Activated gamma-delta T cell treated with Interleukin-2 at 50 U/mL for 16 hours (primary cell): ENCODE data around the gene C15orf39.
"Not testable (repeated sequence)": the region's sequence is repeated elsewhere in the genome, so short reads cannot be mapped to it uniquely, and the experiment has no call there.

Source experiments
- DNase-seq: peaks from one replicate; pipeline ENCODE4 v3.0.0-alpha.2; 2020

C15orf39 gene

GRCh38 chr15:75232826-75233503, 31.3 kb downstream of the C15orf39 start:
- DNase-seq: no peak

GRCh38 chr15:75233504-75234190, 32.0 kb downstream of the C15orf39 start:
- no peak for DNase-seq

GRCh38 chr15:75234191-75234810, 32.6 kb downstream of the C15orf39 start:
- no peak for DNase-seq

GRCh38 chr15:75235051-75235673, 33.5 kb downstream of the C15orf39 start:
- DNase-seq: no peak

GRCh38 chr15:75235760-75236729, 34.4 kb downstream of the C15orf39 start:
- DNase-seq: no peak

GRCh38 chr15:75237316-75237982, 35.8 kb downstream of the C15orf39 start:
- no peak for DNase-seq

- DNase-seq: no peak
These were observed 36.5 kb downstream of the C15orf39 start for GRCh38 chr15:75238150-75238549.

- not testable (repeated sequence) for DNase-seq
These were observed 44.1 kb downstream of the C15orf39 start for GRCh38 chr15:75245741-75246140.

GRCh38 chr15:75248991-75249390, 47.3 kb downstream of the C15orf39 start:
- not testable (repeated sequence) for DNase-seq

- no peak for DNase-seq
These were observed 48.0 kb downstream of the C15orf39 start for GRCh38 chr15:75249726-75250125.

GRCh38 chr15:75251343-75251742, 49.7 kb downstream of the C15orf39 start:
- DNase-seq: not testable (repeated sequence)

- DNase-seq: not testable (repeated sequence)
These were observed 50.6 kb downstream of the C15orf39 start for GRCh38 chr15:75252285-75252684.

GRCh38 chr15:75258034-75258433, 56.4 kb downstream of the C15orf39 start, which contains the start of gene GOLGA6C:
Gene GOLGA6C (plus strand): TSS chr15:75258334. CDS start chr15:75258599, 265 bp downstream.
- DNase-seq: not testable (repeated sequence)

GRCh38 chr15:75258620-75259343, 57.1 kb downstream of the C15orf39 start:
- DNase-seq: not testable (repeated sequence)

- DNase-seq: not testable (repeated sequence)
These were observed 58.2 kb downstream of the C15orf39 start for GRCh38 chr15:75259873-75260272.
